Kidney capillary endothelial cell (primary cell): ENCODE results near the gene PIP5KL1.

Source experiments
- DNase-seq: peaks from one replicate; pipeline ENCODE4 v3.0.0-alpha.2; 2018; ENCODE audit warnings: low spot score

Gene PIP5KL1

GRCh38 chr9:127930231-127931091 lies at the start of gene PIP5KL1:
PIP5KL1 (minus strand) TSS chr9:127930777; CDS start chr9:127930752, 25 bp downstream.
- peak; percentile 85 for DNase-seq

- DNase-seq = no peak
Observed at GRCh38 chr9:127980060-127980705, 49.6 kb upstream of the PIP5KL1 start.

- DNase-seq = no peak
Observed at GRCh38 chr9:127979333-127980059, 48.9 kb upstream of the PIP5KL1 start.

- DNase-seq = no peak
Observed at GRCh38 chr9:127979015-127979332, 48.4 kb upstream of the PIP5KL1 start.

- no peak for DNase-seq
Observed at GRCh38 chr9:127977884-127978647, 47.5 kb upstream of the PIP5KL1 start.

- no peak for DNase-seq
Observed at GRCh38 chr9:127977009-127977883, 46.7 kb upstream of the PIP5KL1 start.

GRCh38 chr9:127976498-127976897 lies 45.9 kb upstream of the PIP5KL1 start:
- DNase-seq = no peak

- no peak for DNase-seq
Observed at GRCh38 chr9:127975376-127976315, 45.1 kb upstream of the PIP5KL1 start.

GRCh38 chr9:127974769-127975261 lies 44.2 kb upstream of the PIP5KL1 start:
- DNase-seq = no peak

GRCh38 chr9:127974001-127974768 lies 43.6 kb upstream of the PIP5KL1 start:
- DNase-seq = no peak

GRCh38 chr9:127973169-127974000 lies 42.8 kb upstream of the PIP5KL1 start:
- no peak for DNase-seq

- no peak for DNase-seq
Observed at GRCh38 chr9:127972236-127972871, 41.8 kb upstream of the PIP5KL1 start.

- DNase-seq = no peak
Observed at GRCh38 chr9:127971357-127972235, 41.0 kb upstream of the PIP5KL1 start.

- DNase-seq = no peak
Observed at GRCh38 chr9:127970401-127971313, 40.1 kb upstream of the PIP5KL1 start.

GRCh38 chr9:127968700-127969383 lies 38.3 kb upstream of the PIP5KL1 start:
- no peak for DNase-seq
